22Rv1 (cell line): ENCODE data around the gene PDCD10.

Source experiments
- ZFX ChIP-seq: fragments of 450-650 bp; IDR thresholded peaks from 2 replicates; pipeline ENCODE4 v1.6.1; 2017; ENCODE audit warnings: antibody characterized with exemption, borderline replicate concordance
- TF ChIP-seq, protein P1 (sequence below): fragments of 450-650 bp; IDR thresholded peaks from 2 replicates; pipeline ENCODE4 v1.5.1; 2017; ENCODE audit warnings: mild to moderate bottlenecking

DNA sequence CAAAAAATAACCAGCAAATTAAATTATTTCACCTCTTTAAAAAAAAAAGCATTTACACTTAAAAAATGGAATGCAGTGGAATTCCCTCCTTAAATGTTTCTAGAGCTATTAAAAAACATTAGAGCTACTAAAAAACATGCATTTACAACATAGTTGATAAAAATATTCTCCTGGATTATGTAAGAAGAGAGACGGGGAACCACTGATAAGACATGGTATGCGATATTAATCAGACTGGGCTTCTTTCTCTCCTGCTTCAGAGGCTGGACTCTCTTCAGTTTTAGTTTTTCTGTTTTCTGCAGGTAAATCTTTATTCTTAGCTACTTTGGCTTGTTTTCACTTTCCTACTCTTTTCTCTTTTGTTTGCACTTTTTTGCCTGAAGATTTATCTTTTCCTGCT lies 40.6 kb downstream of the PDCD10 start:
- TF ChIP-seq, protein P1, sequence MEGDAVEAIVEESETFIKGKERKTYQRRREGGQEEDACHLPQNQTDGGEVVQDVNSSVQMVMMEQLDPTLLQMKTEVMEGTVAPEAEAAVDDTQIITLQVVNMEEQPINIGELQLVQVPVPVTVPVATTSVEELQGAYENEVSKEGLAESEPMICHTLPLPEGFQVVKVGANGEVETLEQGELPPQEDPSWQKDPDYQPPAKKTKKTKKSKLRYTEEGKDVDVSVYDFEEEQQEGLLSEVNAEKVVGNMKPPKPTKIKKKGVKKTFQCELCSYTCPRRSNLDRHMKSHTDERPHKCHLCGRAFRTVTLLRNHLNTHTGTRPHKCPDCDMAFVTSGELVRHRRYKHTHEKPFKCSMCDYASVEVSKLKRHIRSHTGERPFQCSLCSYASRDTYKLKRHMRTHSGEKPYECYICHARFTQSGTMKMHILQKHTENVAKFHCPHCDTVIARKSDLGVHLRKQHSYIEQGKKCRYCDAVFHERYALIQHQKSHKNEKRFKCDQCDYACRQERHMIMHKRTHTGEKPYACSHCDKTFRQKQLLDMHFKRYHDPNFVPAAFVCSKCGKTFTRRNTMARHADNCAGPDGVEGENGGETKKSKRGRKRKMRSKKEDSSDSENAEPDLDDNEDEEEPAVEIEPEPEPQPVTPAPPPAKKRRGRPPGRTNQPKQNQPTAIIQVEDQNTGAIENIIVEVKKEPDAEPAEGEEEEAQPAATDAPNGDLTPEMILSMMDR: no peak
- no peak for TF ChIP-seq ZFX
